Measurements from ENCODE around the gene SUMO3. TPM values are rescaled to one million over a fixed set of nuclear protein-coding genes. Genes with fewer than 3 reads are reported as not detected.
A peak's percentile ranks its signal among the peaks of the same experiment; 100 is the strongest.

Gene SUMO3
- total RNA-seq, 1 donor from 2014 or later: 75.2 TPM

DNA sequence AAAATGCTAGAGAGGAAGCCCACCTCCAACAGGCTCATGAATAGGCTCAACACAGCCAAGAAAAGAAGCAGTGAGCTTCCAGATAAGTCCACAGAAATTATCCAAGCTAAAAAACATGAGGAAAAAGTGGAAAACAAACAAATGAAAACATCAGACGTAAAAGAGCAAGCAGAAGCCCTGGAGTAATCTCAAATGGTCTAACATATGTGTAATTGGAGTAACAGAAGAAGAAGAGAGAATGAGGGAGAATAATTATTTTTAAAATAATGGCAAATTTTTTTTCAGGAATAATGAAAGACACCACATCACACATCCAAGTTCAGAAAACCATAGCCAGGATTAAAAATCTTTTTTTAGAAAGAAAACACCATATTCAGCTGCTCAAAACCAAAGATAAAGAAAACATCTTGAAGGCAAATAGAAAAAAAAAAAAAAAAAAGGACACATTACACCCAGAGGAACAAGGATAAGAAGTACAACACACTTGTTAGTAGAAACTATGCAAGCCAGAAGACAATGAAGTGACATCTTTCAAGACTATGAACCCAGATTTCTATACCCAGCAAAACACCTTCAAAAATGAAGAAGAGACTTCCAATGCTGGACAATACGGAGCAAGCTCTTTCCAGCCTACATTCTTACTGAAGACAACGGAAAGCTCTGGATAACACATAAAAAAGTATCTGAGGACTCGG, 10.6 kb upstream of the SUMO3 start:
- DNase-seq: no peak

DNA sequence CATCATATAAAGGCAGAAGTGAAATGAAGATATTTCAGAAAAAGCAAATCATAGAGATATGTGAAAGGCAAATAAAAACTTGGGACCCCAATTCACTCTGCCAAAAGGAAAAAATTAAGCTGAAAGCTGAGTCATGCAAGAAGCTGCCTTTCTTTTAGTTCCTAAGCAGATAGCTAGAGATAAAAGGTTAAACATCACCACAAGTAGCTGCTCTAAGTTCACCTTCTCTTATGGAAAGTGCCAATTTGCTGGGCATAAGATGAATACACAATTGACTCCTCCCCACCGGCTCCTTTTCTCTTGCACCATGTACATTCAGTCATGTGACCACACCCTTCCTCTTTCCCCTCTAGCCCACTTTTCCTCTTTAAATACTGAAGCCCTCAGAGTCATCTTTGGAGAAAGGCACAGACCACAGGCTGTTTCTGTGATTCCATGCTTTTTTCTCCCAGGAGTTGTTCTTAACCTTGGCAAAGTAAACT, 5.4 kb upstream of the SUMO3 start:
- DNase-seq: no peak

DNA sequence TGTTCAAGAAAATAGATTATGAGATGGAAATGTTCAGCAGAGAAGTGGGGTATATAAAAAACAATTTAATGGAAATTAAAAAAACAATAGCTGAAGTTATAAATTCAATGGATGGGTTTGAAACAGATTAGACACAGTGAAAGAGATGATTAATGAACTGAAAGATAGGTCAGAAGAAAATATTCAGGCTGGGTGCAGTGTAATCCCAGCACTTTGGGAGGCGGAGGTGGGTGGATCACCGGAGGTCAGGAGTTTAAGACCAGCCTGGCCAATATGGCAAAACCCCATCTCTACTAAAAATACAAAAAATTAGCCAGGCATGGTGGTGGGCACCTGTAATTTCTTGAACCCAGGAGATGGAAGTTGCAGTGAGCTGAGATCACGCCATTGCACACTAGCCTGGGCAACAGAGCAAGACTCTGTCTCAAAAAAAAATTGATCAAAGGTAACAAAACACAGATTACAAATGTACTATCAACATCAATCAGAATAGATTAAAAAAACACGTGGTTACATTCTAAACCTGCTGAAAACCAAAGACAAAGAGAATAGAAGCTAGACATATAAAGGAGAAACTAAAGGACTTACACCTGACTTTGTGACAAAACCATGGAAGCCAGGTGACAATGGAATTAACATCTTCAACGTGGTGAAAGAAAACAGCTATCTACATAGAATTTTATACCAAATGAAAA, 4.8 kb upstream of the SUMO3 start:
- DNase-seq: no peak

DNA sequence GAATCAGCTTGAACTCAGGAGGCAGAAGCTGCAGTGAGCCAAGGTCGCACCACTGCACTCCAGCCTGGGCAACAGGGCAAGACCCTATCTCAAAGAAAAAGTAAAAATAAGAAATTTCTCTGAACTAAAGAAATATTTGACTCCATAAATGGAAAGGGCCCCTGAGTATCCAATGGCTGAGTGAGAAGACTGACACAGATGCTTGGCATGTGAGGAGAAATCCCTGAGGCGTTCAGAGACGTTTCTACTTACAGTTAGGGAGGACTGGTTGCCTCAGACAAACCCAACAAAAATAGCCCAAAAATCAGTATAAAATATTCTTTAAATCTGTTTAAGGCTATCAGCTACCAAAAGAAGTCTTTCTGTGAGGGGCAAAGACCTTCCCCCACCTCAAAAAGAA, 3.0 kb upstream of the SUMO3 start:
- DNase-seq: no peak

DNA sequence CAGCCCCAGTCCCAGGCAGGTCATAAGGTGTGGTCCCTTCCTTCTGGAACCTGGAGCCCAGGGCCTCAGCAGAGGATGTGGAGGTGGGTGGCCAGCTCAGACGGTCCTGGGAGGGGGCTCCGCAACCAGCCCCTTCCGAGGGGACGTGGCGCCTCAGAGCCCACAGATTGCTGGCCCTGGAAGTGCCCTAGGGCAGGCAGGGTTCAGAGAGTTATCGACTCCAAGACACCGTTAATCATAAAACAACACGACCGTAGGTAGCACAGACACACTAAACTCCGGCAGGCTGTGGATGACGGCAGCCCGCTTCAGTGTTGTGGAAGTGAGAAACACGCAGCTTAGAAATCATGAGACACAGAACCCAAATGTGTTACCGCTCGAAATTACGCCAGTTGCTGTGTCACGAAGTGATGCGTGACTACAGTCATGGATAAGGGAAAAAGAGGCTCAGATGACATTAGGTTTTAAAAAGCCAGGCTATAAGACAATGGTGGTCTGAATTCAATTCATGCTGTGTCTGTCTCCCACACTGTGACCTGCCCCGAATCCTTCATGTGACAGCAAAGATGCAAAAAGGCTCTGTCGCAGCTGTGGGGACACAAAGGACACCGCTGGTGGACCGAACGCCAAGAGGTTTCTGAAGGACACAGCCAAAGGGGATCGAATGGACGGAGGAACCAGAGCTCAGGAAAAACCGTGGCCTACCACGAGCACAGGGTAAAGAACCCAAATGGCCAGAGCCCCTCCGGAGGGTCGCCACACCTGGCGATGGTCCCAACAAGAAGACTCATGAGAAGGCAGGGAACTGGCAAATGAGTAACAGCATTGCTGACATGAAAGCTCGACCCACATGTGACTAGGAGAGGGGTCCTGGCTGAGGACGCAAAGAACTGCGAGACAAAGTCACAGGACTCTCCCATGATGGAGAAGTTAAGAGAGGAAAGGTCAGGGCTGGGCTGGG, 1.7 kb upstream of the SUMO3 start:
- DNase-seq: no peak

DNA sequence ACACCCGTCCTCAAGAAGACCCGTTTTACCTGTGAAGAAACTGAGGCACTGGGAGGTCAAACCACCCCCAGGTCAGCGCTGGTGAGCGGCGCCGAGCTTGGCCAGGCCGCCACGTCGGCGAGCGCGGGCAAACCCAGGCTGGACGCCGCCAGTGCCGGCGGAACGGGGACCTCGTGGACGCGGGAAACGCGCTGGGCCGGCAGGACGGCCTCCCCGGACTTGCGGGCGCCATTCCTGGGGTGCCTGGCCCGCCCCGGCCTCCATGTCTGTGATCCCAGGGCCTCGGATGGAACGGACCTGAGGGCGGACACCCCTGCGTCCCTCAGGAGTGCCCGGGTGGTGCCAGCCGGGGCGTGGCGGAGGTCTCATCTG, 764 bp upstream of the SUMO3 start:
- no peak for DNase-seq

DNA sequence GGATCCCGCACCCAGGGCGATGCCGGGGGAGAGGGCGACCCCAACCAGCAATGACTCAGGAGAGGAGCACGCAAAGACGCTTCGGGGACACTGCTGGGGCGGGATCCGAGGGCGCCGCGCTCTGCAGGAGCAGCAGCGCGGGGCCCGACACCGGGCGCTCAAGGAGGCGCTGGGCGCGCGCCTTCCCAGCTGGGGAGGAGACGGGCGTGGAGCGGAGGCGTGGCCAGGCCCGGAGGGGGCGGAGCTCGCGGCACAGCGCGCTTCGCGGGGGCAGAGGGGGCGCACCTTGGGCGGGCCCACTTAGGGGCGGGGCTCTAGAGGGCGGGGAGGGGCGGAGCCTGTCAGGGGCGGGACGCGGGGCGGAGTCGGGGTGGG, 369 bp downstream of the SUMO3 start:
- DNase-seq: peak; percentile 95

DNA sequence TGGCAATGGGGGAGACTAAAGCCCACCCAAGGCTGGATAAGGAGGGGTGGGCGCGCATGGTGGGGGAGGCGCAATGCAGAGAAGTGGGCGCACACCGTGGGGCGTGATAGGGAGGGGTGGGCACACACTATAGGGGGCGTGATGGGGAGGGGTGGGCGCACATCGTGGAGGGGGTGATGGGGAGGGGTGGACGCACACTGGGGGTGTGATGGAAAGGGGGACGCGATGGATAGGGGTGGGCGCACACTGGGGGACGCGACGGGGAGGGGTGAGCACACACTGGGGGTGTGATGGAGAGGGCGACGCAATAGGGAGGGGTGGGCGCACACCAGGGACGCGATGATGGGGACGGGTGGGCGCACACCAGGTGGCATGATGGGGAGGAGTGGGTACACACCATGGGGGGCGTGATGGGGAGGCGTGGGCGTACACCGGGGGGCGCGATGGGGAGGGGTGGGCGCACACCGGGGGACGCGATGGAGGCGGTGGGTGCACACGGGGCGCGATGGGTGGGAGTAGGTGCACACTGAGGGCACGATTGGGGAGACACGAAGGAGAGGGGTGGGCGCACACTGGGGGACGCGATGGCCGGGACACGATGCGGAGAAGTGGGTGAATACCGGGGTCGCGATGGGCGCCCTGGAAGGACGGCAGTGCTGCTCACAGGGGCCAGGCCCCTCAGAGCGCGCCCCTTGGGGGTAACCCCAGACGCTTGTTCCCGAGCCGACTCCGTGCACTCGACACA, 929 bp downstream of the SUMO3 start:
- no peak for DNase-seq

DNA sequence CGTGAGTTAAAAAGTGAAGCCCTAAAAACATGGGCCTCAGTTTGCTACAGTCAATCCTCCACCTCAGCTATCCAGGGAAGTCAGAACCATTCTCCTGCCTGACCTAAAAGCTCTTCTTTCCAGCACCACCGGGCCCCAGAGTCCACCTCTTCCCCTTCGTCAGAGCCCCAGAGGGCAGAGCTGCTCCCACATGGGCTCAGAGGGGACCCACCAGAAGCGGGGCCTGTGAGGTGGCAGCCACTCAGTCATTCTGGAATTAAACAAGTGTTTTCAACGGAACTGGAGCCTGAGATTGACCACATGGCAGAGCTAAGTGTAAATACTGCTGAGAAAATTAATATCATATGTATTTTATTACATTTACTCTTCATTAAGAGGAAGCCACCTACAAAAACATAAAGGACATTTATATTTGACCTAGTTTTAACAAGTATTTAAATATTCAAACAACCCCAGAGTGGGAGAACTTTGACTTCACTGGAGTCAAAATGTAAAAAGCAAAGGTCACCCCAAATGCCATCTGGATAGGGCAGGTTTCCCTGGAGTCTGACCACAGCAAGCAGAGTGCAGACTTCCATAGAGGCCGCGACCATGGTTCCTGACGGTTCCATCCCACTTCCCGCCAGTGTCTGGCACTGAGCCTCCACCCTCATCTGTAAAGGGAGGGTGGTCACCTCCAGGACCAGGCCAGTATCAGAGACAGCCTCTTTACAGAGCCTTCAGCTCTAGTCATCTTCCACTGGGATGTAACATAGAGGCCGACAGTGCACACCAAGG, 1.8 kb downstream of the SUMO3 start:
- DNase-seq: no peak

DNA sequence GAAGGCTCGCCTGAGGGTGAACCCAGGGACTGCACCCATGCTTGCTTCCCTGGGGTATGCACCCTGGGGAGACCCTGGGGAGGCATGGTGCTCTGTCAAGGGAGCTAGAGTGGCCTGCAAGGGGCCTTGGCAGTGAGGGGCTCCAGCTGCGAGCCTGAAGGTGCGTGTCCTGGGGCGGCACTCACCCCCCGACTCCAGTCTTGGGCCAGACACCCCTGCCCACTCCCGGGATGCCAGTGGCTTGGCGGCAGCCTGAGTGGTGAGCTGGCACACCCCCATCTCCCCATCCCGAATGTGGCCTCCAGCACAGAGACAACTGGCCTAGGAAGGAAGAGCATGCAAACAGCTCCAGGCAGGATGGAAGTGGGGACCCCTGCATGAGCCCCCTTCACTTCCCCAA, 2.6 kb downstream of the SUMO3 start:
- no peak for DNase-seq

DNA sequence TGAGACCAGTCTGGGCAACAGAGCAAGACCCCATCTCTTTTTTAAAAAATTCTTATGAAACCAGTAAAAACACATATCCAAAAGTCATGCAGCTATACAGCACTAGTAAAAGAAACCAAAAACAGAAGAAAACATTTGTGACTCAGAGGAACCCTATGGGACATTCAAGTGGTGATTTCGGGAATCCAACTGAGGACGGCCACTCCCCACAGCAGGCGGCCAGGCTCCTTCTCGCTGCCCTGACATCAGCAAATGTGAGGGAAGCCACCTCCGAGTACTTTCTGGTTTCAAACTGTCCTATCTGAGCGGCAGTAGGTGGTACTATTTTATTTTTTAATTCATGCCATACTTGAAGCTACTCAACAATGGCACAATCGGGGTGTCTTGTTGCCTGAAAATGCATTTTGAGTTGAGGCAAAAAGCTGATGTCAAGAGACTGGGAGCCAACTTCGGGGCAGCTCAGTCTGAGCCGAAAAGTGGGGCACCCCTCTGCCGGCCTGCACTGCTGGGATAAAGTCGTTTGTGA, 3.3 kb downstream of the SUMO3 start:
- no peak for DNase-seq

DNA sequence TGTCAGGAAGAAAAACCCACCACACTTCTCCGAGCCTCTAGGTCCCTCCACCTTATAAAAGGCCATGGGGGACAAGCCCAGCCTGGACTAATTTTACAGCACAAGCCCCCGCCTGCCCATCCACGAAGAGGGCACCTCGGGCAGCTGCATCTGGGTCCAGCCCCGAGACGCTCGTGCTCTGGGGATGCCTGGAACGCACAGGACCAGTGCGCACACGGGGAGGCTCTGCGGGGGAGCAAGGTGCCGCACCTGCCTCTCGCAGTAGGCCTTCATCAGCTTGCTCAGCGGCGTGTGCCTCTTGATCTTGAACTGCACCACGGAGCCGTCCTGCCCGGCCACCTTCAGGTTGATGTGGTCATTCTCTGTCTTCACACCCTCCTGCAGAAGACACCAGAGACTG, 4.1 kb downstream of the SUMO3 start:
- DNase-seq: no peak

DNA sequence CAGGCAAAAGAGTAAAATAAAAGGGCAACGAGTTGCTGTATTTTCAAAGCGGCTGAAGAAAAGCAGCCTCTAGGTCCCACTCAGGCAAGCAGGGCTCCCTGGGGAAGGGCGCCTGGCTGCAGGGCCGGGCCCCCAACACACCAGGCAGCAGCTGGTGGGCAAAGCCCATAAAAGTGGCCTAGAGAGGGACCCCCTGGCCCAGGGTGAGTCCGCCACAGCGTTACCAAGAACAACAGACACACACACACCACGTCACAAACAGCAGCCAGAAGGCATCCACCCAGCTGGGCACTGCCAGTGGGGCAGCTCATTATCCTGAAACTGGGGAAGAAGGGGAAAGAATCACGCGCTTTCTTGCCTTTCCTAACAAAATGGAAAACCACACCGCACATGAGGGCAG, 4.7 kb downstream of the SUMO3 start:
- DNase-seq: no peak

DNA sequence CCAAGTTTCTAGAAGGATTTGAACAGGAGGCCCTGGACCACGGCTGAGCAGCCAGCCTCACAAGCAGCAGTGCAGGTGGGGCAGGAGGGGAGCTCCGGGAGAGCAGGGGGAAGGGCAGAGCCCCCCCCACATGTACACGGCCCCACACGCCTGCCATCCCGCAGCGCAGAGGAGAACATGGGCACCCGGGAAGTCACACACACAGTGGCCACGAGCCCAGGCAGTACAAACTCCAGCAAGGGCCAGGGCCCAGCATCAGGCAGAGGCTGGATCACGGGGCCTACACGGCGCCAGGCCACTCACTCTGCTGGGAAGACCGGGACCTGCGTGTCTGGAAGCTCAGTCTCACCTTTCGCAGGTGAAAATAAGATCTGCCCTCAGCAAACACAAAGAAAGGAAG, 5.2 kb downstream of the SUMO3 start:
- no peak for DNase-seq

DNA sequence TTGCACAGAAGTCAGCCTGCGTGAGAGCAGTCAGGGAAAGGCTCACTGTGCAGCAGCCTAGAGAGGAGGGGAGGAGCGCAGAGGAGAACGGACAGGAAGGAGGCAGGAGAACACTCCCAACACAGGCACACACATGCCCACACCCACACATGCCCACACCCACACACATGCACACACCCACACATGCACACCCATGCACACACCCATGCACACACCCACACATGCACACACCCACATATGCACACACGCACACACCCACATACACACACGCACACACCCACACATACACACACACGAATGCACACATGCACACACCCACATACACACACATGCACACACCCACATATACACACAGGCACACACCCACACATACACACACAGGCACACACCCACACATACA, 7.1 kb downstream of the SUMO3 start:
- no peak for DNase-seq

DNA sequence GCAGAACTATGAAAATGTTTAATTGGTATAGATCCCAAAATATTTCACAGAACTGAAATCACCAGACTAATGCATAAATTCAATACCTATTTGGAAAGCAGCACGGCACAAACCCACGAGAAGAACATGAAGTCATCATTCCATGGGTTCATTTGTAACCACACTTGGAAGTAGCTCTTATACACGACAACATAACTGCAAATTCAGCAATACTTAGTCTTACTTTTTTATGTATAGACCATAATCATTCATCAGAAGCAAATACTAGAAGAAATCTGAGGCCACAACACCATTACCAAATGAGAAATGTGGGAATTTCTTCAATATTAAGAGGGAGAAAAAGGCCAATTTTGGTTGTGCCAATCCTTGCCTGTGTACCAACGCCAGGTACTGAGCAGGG, 12.0 kb downstream of the SUMO3 start:
- no peak for DNase-seq

DNA sequence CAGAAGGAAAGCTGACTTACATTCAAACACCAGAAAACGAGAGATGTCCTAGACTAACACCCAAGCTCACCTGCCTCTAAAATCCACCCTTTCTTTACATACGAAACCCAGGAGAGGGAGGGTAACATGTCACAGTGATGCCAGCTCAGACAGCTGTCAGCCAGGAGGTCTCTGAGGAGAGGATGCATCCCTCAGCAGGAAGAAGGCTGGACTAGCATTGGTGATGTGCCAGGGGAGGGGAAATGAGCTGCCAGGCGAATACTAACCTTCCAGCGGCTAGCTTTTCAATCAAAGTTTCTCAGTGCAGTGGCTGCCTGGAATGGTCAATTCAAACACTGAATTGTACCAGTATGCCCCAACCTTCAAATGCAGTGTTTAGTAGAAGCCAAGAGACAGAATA, 12.6 kb downstream of the SUMO3 start:
- no peak for DNase-seq

DNA sequence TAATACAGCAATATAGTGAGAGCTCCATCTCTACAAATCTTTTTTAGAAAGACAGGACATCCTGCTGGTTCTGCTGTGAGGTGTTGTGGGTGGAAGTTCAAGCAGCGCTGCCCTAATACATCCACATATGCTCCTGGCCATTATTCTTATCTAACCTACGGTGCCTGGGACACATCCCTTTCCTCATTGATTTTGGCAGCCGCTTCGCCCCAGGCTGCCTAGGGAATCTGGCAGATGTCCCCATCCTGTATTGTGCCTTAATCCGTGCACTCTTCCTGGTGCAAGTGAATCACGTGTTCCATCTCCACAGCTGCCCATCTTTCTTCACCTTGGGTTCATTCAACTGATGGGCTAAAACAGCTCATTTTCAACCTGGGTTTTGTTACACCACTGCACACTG, 13.1 kb downstream of the SUMO3 start:
- peak; percentile 53 for DNase-seq

DNA sequence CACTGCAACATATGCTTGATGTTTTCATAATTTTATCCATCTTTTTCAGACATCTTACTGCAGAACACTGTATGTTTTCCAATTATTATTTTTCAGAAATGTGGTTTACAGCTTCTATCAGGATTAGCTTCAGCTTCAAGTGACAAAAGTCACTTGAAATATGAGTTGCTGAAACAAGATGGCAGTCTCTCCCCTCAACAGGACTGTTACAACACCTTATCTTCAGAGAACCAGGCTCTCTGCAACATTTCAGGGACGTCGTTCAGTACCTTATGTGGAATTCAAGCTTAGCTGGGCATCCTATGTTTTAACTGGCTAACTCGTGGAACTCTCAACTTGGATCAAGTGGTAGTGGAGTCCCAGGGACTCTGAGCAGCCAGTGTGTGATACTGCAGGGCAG, 14.2 kb downstream of the SUMO3 start:
- no peak for DNase-seq

DNA sequence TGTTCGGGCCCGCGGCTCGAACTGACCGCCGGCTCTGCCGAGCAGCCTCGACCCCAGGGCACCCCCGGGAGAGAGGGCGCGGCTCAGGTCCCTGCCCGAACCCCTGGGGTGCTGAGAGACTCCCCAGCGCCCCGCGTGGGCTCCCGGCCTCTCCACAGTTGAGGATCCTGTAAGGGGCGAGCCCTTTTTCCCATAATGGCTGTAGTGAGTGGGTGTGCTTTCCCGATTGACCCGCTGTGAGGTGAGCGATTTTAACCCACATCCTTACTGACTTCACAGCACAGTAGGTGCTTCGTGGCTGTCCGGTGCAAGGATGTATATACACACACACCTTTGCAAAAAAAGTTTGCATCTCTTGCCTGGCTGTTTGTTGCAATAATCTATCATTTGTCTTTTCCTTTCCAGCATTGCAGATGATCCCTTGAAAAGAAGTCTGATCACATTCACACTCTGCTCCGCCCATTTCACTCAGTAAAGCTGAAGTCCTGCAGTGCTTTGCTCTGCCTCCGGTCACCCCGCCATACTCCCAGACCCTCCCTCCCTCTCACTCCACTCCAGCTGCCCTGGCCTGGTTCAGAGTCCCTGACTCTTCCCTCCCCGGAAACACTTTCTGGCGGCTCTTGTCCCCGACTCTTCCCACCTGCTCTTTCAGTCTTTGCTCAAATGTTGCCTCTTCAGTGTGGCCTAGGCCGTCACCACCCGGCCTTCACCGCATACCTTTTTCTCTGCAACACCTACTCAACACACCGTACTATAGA, 15.3 kb downstream of the SUMO3 start:
- DNase-seq: no peak
